Measurements from ENCODE around the gene PPM1D. TPM values are rescaled to one million over a fixed set of nuclear protein-coding genes. Genes with fewer than 3 reads are reported as not detected.
A peak's percentile ranks its signal among the peaks of the same experiment; 100 is the strongest.

The PPM1D gene
- polyA plus RNA-seq, 1 of the 3 experiments (the other 2 are of a cell fraction): 8.8 TPM

- ChIA-PET POLR2A (no interaction called here), CTCF (interaction anchor here (0.5 to 1.4 kb wide), 4 partner anchors 8 to 28 kb away, joined by 3 to 4 read pairs (median 3); no protein-coding TSS in a partner anchor)
- Histone ChIP-seq H3K4me3 (ENCODE audit: low read depth in 2 of 2, low read length in 1 of 2) (no peak overlapping the region), H3K9me3 (no peaks in the 10 kb centered on the region), H3F3A (replicated peaks; ENCODE audit: insufficient read depth) (no peaks in the 10 kb centered on the region), H3K4me1 (ENCODE audit: control insufficient read depth in 1 of 2, insufficient read depth in 2 of 2, low read depth in 1 of 2, low read length in 1 of 2) (no peaks in the 10 kb centered on the region), H3K9ac (no peak overlapping the region), H4K20me1 (ENCODE audit: insufficient read depth) (no peaks in the 10 kb centered on the region), H3K9me2 (no peaks in the 10 kb centered on the region), H3K27me3 (ENCODE audit: insufficient read depth) (no peaks in the 10 kb centered on the region), H3K79me2 (ENCODE audit: insufficient read depth) (no peaks in the 10 kb centered on the region), H2AFZ (ENCODE audit: low read depth) (no peak overlapping the region), H3K4me2 (no peak overlapping the region), H3K36me3 (replicated peaks in 1 of 2; ENCODE audit: control insufficient read depth in 1 of 2, insufficient read depth in 2 of 2, low read length in 1 of 2) (no peaks in the 10 kb centered on the region), H3K27ac (ENCODE audit: low read depth in 2 of 2, low read length in 1 of 2) (no peak overlapping the region)
- WGBS (ENCODE audit: low lambda C conversion rate): 90% methylated on average over 6 of the region's 6 CpGs
- no peak for DNase-seq
- TF ChIP-seq USF2 (IDR thresholded peaks at IDR 0.05; ENCODE audit: borderline replicate concordance, low read depth, low read length) (no peak), RCOR1 (IDR thresholded peaks at IDR 0.05; ENCODE audit: low read length) (no peak), PBX3 (IDR thresholded peaks at IDR 0.05) (no peak), RAD21 (IDR thresholded peaks at IDR 0.05; ENCODE audit: low read length) (no peak), RXRA (IDR thresholded peaks at IDR 0.05; ENCODE audit: borderline replicate concordance, low read depth) (no peak)
Measured at GRCh38 chr17:60565233-60565632, 34.8 kb upstream of the PPM1D start.

- Histone ChIP-seq H4K20me1 (ENCODE audit: insufficient read depth) (no peaks in the 10 kb centered on the region), H3K9ac (peak overlapping the region; percentile 53), H3K9me2 (no peaks in the 10 kb centered on the region), H2AFZ (ENCODE audit: low read depth) (no peak overlapping the region; the same call in 1 of the 2 replicates), H3K9me3 (no peaks in the 10 kb centered on the region), H3K27me3 (ENCODE audit: insufficient read depth) (no peaks in the 10 kb centered on the region), H3K4me1 (ENCODE audit: control insufficient read depth in 1 of 2, insufficient read depth in 2 of 2, low read depth in 1 of 2, low read length in 1 of 2) (peaks cover 2 to 11% of the 10 kb centered on the region in 2 experiments; a peak in 3 of 4 replicates), H3K79me2 (ENCODE audit: insufficient read depth) (no peaks in the 10 kb centered on the region), H3K4me2 (peak overlapping the region; percentile 46), H3F3A (replicated peaks; ENCODE audit: insufficient read depth) (peaks cover 43% of the 10 kb centered on the region), H3K27ac (ENCODE audit: low read depth in 2 of 2, low read length in 1 of 2) (peak overlapping the region; percentile 2 to 93; a peak in 3 of 4 replicates), H3K4me3 (ENCODE audit: low read depth in 2 of 2, low read length in 1 of 2) (no peak overlapping the region), H3K36me3 (replicated peaks in 1 of 2; ENCODE audit: control insufficient read depth in 1 of 2, insufficient read depth in 2 of 2, low read length in 1 of 2) (no peaks in the 10 kb centered on the region)
- no peak for DNase-seq
- POLR2A ChIA-PET: no interaction called here
- CTCF ChIA-PET: interaction anchor here (1.2 to 2.5 kb wide), 8 partner anchors 8 to 152 kb away, joined by 3 to 19 read pairs (median 4); no protein-coding TSS in a partner anchor
- WGBS (ENCODE audit: low lambda C conversion rate): 40% methylated on average over 2 of the region's 2 CpGs
- TF ChIP-seq JUND (IDR thresholded peaks at IDR 0.05): peak; percentile 77
- peak; percentile 93 for TF ChIP-seq RXRA (IDR thresholded peaks at IDR 0.05; ENCODE audit: borderline replicate concordance, low read depth)
- no peak for TF ChIP-seq SMC3 (IDR thresholded peaks at IDR 0.05; ENCODE audit: low read depth, low read length)
- peak; percentile 94 for TF ChIP-seq PBX3 (IDR thresholded peaks at IDR 0.05)
- TF ChIP-seq MEF2A (IDR thresholded peaks at IDR 0.05; ENCODE audit: borderline replicate concordance, low read depth): 0 out of 2 replicates have a peak, but pooled peaks have one; percentile 63
- TF ChIP-seq USF1 (IDR thresholded peaks at IDR 0.05; ENCODE audit: borderline replicate concordance, low read depth): peak; percentile 83
- TF ChIP-seq TAF1 (IDR thresholded peaks at IDR 0.05; ENCODE audit: borderline replicate concordance, low read depth, low read length): 0 out of 2 replicates have a peak, but pooled peaks have one; percentile 16
- TF ChIP-seq YY1 (IDR thresholded peaks at IDR 0.05; ENCODE audit: low read depth): no peak
- peak; percentile 53 for TF ChIP-seq CTCF (IDR thresholded peaks at IDR 0.05)
- peak; percentile 83 for TF ChIP-seq TEAD4 (IDR thresholded peaks at IDR 0.05; ENCODE audit: borderline replicate concordance, insufficient read depth)
- no peak for TF ChIP-seq EZH2phosphoT487 (IDR thresholded peaks at IDR 0.05; ENCODE audit: borderline replicate concordance, low read depth)
- TF ChIP-seq ZBTB33 (IDR thresholded peaks at IDR 0.05; ENCODE audit: borderline replicate concordance, low read depth): 0 out of 2 replicates have a peak, but pooled peaks have one; percentile 61
- peak; percentile 93 for TF ChIP-seq TCF12 (IDR thresholded peaks at IDR 0.05)
Measured at GRCh38 chr17:60573236-60574051, 26.5 kb upstream of the PPM1D start.

All from SK-N-SH (cell line).